Panc1 (cell line): ENCODE data around the gene UAP1.

Experiments used
- POLR2AphosphoS5 ChIP-seq: IDR thresholded peaks from 2 replicates; pipeline ENCODE4 v1.6.1; 2012; ENCODE audit warnings: mild to moderate bottlenecking, low read depth, low read length, moderate library complexity
- SIN3A ChIP-seq: IDR thresholded peaks from 2 replicates; pipeline ENCODE4 v1.6.1; 2012; ENCODE audit warnings: low read depth, mild to moderate bottlenecking, low read length, moderate library complexity, borderline replicate concordance; ENCODE audit not compliant: insufficient read depth
- TCF7L2 ChIP-seq: IDR thresholded peaks from 2 replicates; pipeline ENCODE4 v1.6.1; 2011; ENCODE audit warnings: mild to moderate bottlenecking, low read depth, low read length, inconsistent platforms
- TF ChIP-seq, protein P1 (sequence below), 2 experiments: IDR thresholded peaks; 2 replicates each; pipeline ENCODE4 v1.6.1; 2011 to 2012; ENCODE audit warnings: low read depth in 2 of 2, control low read depth in 1 of 2, low read length in 1 of 2, mild to moderate bottlenecking in 1 of 2, moderate library complexity in 1 of 2; ENCODE audit not compliant: insufficient read depth in 1 of 2
- TF ChIP-seq, protein P2 (sequence below): fragments of 450-650 bp; IDR thresholded peaks from 2 replicates; pipeline ENCODE4 v1.5.1; 2017; ENCODE audit warnings: mild to moderate bottlenecking

DNA sequence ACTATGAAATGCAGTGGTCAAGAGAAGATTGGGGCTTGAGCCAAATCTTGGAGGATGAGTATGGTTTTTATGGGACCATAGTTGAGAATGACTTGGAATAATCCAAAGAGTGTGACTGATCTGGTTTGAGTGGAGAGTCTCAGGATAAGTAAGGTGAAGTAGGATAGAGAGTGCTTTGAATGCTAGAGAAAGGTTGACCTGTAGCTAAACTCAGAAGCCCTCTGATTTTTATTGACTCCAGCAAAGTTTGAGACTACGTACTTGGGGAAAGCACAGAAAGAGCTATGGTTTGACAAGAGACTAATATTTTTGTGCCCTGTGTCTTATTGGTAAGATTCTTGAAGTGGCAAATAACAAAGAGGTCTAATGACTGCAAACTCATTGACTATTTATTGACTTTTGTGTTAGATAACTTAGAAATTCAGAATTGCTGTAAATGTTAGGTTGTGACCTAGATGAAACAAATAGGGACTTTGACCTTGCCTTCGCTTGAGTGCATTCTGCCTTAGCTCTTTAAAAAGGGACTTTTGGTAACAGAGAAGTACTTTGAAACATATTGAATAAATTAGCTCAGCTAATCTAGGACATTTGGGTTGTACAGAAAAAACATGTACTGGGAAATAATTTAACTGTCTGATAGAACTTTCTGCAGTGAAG, 35.1 kb downstream of the UAP1 start:
- TF ChIP-seq, protein P1, sequence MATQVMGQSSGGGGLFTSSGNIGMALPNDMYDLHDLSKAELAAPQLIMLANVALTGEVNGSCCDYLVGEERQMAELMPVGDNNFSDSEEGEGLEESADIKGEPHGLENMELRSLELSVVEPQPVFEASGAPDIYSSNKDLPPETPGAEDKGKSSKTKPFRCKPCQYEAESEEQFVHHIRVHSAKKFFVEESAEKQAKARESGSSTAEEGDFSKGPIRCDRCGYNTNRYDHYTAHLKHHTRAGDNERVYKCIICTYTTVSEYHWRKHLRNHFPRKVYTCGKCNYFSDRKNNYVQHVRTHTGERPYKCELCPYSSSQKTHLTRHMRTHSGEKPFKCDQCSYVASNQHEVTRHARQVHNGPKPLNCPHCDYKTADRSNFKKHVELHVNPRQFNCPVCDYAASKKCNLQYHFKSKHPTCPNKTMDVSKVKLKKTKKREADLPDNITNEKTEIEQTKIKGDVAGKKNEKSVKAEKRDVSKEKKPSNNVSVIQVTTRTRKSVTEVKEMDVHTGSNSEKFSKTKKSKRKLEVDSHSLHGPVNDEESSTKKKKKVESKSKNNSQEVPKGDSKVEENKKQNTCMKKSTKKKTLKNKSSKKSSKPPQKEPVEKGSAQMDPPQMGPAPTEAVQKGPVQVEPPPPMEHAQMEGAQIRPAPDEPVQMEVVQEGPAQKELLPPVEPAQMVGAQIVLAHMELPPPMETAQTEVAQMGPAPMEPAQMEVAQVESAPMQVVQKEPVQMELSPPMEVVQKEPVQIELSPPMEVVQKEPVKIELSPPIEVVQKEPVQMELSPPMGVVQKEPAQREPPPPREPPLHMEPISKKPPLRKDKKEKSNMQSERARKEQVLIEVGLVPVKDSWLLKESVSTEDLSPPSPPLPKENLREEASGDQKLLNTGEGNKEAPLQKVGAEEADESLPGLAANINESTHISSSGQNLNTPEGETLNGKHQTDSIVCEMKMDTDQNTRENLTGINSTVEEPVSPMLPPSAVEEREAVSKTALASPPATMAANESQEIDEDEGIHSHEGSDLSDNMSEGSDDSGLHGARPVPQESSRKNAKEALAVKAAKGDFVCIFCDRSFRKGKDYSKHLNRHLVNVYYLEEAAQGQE (IDR thresholded peaks at IDR 0.05; ENCODE audit: insufficient read depth in 1 of 2, low read depth in 2 of 2, low read length in 1 of 2): no peak
- TF ChIP-seq, protein P2, sequence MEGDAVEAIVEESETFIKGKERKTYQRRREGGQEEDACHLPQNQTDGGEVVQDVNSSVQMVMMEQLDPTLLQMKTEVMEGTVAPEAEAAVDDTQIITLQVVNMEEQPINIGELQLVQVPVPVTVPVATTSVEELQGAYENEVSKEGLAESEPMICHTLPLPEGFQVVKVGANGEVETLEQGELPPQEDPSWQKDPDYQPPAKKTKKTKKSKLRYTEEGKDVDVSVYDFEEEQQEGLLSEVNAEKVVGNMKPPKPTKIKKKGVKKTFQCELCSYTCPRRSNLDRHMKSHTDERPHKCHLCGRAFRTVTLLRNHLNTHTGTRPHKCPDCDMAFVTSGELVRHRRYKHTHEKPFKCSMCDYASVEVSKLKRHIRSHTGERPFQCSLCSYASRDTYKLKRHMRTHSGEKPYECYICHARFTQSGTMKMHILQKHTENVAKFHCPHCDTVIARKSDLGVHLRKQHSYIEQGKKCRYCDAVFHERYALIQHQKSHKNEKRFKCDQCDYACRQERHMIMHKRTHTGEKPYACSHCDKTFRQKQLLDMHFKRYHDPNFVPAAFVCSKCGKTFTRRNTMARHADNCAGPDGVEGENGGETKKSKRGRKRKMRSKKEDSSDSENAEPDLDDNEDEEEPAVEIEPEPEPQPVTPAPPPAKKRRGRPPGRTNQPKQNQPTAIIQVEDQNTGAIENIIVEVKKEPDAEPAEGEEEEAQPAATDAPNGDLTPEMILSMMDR: no peak
- no peak for TF ChIP-seq POLR2AphosphoS5
- no peak for TF ChIP-seq TCF7L2
- no peak for TF ChIP-seq SIN3A
